ENCODE data around the gene SLC4A8.

SLC4A8 gene

DNA sequence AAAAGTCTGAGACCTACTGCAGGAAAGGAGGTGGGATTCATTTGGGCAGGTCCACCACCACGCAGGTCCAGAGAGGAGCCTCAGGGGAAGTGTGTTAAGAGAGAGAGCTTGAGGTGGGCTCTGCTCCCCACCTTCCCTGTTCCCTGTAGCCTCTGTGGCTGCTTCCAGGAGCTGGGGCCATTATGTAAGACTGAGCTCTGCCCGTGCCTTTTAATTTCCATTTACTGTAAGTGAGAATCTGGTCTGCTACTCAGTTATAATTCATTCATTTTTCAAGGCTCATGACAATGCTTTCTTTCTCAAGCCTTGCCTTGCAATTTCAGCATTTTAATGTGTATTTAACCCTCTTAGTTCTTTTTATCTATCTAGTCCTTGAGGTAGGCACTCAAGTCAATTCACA, 8.3 kb downstream of the SLC4A8 start:
- peaks cover 20% of the 10 kb centered on the region for H3K4me1 ChIP-seq (ENCODE audit: insufficient read depth, low read length)
- H3K9me3 ChIP-seq (ENCODE audit: insufficient read depth, low read depth, low read length), result no peaks in the 10 kb centered on the region
- H3K27ac ChIP-seq (ENCODE audit: low read depth, low read length), result no peak overlapping the region
- WGBS, result 67% methylated on average over 2 of the region's 2 CpGs
- no peaks in the 10 kb centered on the region for H3K27me3 ChIP-seq (ENCODE audit: insufficient read depth, low read length)
- H3K9ac ChIP-seq (ENCODE audit: low read depth, low read length), result no peak overlapping the region
- H3K36me3 ChIP-seq (ENCODE audit: insufficient read depth, low read length), result no peaks in the 10 kb centered on the region
- no peak overlapping the region for H3K4me3 ChIP-seq (ENCODE audit: low read length)

- H3K4me3 ChIP-seq (ENCODE audit: low read length), result no peak overlapping the region
- H3K4me1 ChIP-seq (ENCODE audit: insufficient read depth, low read length), result peaks cover 20% of the 10 kb centered on the region
- WGBS, result no CpG with 5 or more reads among the region's 1 CpG
- H3K9ac ChIP-seq (ENCODE audit: low read depth, low read length), result no peak overlapping the region
- H3K36me3 ChIP-seq (ENCODE audit: insufficient read depth, low read length), result no peaks in the 10 kb centered on the region
- H3K27me3 ChIP-seq (ENCODE audit: insufficient read depth, low read length), result no peaks in the 10 kb centered on the region
- H3K9me3 ChIP-seq (ENCODE audit: insufficient read depth, low read depth, low read length), result no peaks in the 10 kb centered on the region
- H3K27ac ChIP-seq (ENCODE audit: low read depth, low read length), result no peak overlapping the region; the same call in 1 of the 2 replicates
Measured at GRCh38 chr12:51434305-51434704, 9.7 kb downstream of the SLC4A8 start.

- Histone ChIP-seq H3K36me3 (ENCODE audit: insufficient read depth, low read length) (no peaks in the 10 kb centered on the region), H3K4me3 (ENCODE audit: low read length) (no peak overlapping the region), H3K27ac (ENCODE audit: low read depth, low read length) (no peak overlapping the region), H3K27me3 (ENCODE audit: insufficient read depth, low read length) (no peaks in the 10 kb centered on the region), H3K9me3 (ENCODE audit: insufficient read depth, low read depth, low read length) (no peaks in the 10 kb centered on the region), H3K9ac (ENCODE audit: low read depth, low read length) (no peak overlapping the region), H3K4me1 (ENCODE audit: insufficient read depth, low read length) (peaks cover 25% of the 10 kb centered on the region)
- 88% methylated on average over 1 of the region's 1 CpG for WGBS
Measured at GRCh38 chr12:51437431-51437830, 12.8 kb downstream of the SLC4A8 start.

DNA sequence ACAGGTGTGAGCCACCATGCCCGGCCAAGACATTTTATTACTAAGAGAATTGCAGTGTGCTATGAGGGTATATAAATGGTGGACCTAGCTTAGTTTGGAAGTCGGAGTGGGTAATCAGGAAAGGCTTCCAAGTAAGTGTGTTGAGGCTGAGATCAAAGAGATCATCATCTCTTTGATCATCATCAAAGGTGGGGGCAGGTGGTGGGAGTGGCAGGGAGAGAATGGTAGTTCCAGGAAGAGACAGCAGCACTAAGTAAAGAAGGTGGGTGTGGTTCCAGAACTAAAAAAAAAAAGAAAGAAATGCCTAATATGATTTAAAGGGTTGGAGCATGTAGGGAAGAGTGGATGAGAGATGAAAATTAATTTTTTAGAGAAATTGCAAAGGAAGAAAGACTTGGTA, 14.7 kb downstream of the SLC4A8 start:
- Histone ChIP-seq H3K4me1 (ENCODE audit: insufficient read depth, low read length) (peaks cover 13% of the 10 kb centered on the region), H3K4me3 (ENCODE audit: low read length) (no peak overlapping the region)

GRCh38 chr12:51441583-51441982, 17.0 kb downstream of the SLC4A8 start:
- Histone ChIP-seq H3K9me3 (ENCODE audit: insufficient read depth, low read depth, low read length) (no peaks in the 10 kb centered on the region), H3K27me3 (ENCODE audit: insufficient read depth, low read length) (no peaks in the 10 kb centered on the region), H3K4me3 (ENCODE audit: low read length) (no peak overlapping the region), H3K27ac (ENCODE audit: low read depth, low read length) (no peak overlapping the region), H3K36me3 (ENCODE audit: insufficient read depth, low read length) (no peaks in the 10 kb centered on the region), H3K9ac (ENCODE audit: low read depth, low read length) (no peak overlapping the region), H3K4me1 (ENCODE audit: insufficient read depth, low read length) (peaks cover 5% of the 10 kb centered on the region; the same call in 1 of the 2 replicates)
- WGBS, result 86% methylated on average over 3 of the region's 3 CpGs

More for the DNA sequence above, 14.7 kb downstream of the SLC4A8 start:
- Histone ChIP-seq H3K27me3 (ENCODE audit: insufficient read depth, low read length) (no peaks in the 10 kb centered on the region), H3K9me3 (ENCODE audit: insufficient read depth, low read depth, low read length) (no peaks in the 10 kb centered on the region), H3K36me3 (ENCODE audit: insufficient read depth, low read length) (no peaks in the 10 kb centered on the region), H3K27ac (ENCODE audit: low read depth, low read length) (no peak overlapping the region), H3K9ac (ENCODE audit: low read depth, low read length) (no peak overlapping the region)
- whole genome bisulfite sequencing, result 98% methylated on average over 2 of the region's 2 CpGs

- Histone ChIP-seq H3K9ac (ENCODE audit: low read depth, low read length) (no peak overlapping the region), H3K27ac (ENCODE audit: low read depth, low read length) (no peak overlapping the region), H3K36me3 (ENCODE audit: insufficient read depth, low read length) (no peaks in the 10 kb centered on the region), H3K9me3 (ENCODE audit: insufficient read depth, low read depth, low read length) (no peaks in the 10 kb centered on the region), H3K27me3 (ENCODE audit: insufficient read depth, low read length) (no peaks in the 10 kb centered on the region), H3K4me1 (ENCODE audit: insufficient read depth, low read length) (peaks cover 5% of the 10 kb centered on the region; the same call in 1 of the 2 replicates), H3K4me3 (ENCODE audit: low read length) (no peak overlapping the region)
- 93% methylated on average over 3 of the region's 4 CpGs for WGBS
Measured at GRCh38 chr12:51442324-51442723, 17.7 kb downstream of the SLC4A8 start.

DNA sequence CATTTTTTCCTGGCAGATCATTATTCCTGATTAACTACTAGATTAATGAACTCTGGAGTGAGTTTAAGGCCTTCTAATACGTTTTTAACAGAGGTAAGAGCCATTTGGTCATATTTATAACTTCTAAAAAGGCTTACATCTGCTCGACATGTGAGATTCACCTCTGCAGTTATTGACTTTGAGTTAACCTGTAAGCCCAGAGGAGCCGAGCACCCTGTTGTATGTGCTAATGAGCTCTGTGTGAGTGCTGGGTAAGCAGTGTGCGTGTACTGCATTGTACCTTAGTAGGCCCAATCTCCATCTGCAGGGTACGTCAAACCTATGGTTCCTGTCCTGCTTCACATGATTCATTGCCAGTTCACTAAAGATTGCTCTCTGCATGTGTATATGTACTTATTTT, 18.9 kb downstream of the SLC4A8 start:
- 88% methylated on average over 5 of the region's 5 CpGs for WGBS
- Histone ChIP-seq H3K4me3 (ENCODE audit: low read length) (no peak overlapping the region), H3K36me3 (ENCODE audit: insufficient read depth, low read length) (no peaks in the 10 kb centered on the region), H3K27ac (ENCODE audit: low read depth, low read length) (no peak overlapping the region), H3K9me3 (ENCODE audit: insufficient read depth, low read depth, low read length) (no peaks in the 10 kb centered on the region), H3K4me1 (ENCODE audit: insufficient read depth, low read length) (peaks cover 8% of the 10 kb centered on the region; the same call in 1 of the 2 replicates), H3K27me3 (ENCODE audit: insufficient read depth, low read length) (no peaks in the 10 kb centered on the region), H3K9ac (ENCODE audit: low read depth, low read length) (no peak overlapping the region)

DNA sequence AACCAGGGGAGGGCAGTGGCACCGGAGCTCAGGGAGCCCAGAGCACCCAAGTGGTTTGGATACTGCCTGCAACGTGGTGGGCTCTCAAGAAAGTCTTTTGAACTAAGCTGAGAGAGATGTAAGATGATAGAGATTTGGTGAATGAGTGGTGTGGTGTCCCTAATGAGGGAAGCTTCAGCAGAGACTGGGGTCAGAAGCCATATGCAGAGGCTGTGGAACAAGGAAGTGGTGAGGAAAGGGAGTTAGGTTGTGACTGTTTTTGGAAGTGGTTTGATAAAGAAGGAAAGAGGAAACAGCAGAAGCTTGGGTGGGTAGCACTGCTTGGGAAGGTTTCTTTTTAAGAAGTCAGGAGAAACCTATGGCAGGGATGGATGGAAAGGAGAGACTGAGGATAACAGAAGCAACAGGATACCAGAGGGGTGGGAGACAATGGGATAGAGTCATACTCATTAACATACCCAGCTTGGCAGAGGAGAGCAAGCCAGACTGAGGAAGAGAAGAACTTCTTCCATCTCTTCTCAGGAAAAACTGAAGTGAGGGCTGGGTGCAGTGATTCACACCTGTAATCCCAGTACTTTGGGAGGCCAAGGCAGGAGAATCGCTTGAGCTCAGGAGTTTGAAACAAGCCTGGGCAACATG, 24.1 kb downstream of the SLC4A8 start:
- no peak overlapping the region for H3K9ac ChIP-seq (ENCODE audit: low read depth, low read length)
- H3K27ac ChIP-seq (ENCODE audit: low read depth, low read length), result no peak overlapping the region
- no peaks in the 10 kb centered on the region for H3K36me3 ChIP-seq (ENCODE audit: insufficient read depth, low read length)
- H3K27me3 ChIP-seq (ENCODE audit: insufficient read depth, low read length), result no peaks in the 10 kb centered on the region
- peaks cover 28% of the 10 kb centered on the region for H3K4me1 ChIP-seq (ENCODE audit: insufficient read depth, low read length)
- no peaks in the 10 kb centered on the region for H3K9me3 ChIP-seq (ENCODE audit: insufficient read depth, low read depth, low read length)
- WGBS, result 79% methylated on average over 3 of the region's 3 CpGs
- H3K4me3 ChIP-seq (ENCODE audit: low read length), result no peak overlapping the region

DNA sequence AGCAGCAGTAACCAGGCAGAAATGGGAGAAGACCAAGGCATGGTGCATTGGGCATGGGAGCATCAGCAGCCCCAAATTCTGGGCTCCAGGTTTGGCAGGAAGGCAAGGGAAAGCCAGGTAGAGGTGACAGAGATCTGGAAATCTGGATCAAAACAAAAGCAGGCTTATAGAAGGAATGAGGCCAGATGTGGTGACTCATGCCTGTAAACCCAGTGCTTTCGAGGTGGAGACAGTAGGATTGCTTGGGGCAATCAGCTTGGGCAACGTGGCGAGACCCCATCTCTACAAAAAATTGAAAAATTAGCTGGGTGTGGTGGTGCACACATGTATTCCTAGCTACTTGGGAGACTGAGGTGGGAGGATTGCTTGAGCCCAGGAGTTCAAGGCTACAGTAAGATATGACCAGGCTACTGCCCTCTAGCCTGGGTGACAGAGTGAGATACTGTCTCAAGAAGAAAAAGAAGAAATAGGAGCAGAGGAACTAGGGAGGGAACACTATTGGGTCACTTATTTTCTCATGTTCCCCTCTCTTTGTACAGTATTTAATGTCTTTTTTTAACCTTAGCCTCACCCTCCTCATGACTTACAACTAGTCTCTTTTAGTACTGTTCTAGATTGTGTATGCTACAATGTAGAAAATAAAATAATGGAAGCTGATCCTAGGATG, 25.1 kb downstream of the SLC4A8 start:
- Histone ChIP-seq H3K27me3 (ENCODE audit: insufficient read depth, low read length) (no peaks in the 10 kb centered on the region), H3K27ac (ENCODE audit: low read depth, low read length) (no peak overlapping the region), H3K36me3 (ENCODE audit: insufficient read depth, low read length) (no peaks in the 10 kb centered on the region), H3K4me1 (ENCODE audit: insufficient read depth, low read length) (peaks cover 33% of the 10 kb centered on the region), H3K9ac (ENCODE audit: low read depth, low read length) (no peak overlapping the region), H3K4me3 (ENCODE audit: low read length) (no peak overlapping the region), H3K9me3 (ENCODE audit: insufficient read depth, low read depth, low read length) (no peaks in the 10 kb centered on the region)
- 92% methylated on average over 3 of the region's 3 CpGs for WGBS

GRCh38 chr12:51450333-51450732, 25.7 kb downstream of the SLC4A8 start:
- 67% methylated on average over 1 of the region's 1 CpG for WGBS

DNA sequence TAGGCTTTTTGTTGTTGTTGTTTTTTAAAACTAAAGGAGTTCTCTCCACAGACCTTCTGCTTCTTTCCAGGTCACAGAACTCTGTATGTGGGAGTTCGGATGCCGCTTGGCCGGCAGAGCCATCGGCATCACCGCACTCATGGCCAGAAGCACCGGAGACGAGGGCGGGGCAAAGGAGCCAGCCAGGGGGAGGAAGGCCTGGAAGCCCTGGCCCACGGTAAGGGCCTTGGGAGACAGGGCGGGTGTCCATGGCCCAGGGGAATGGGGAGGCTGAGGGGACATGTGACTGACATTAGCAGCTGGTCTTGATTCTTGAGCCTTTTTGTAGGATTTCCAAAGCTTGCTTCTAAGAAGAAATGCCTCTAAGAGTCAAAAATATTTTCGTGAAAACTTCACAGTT, 26.2 kb downstream of the SLC4A8 start:
- H3K4me3 ChIP-seq (ENCODE audit: low read length), result no peak overlapping the region
- H3K36me3 ChIP-seq (ENCODE audit: insufficient read depth, low read length), result no peaks in the 10 kb centered on the region
- no peaks in the 10 kb centered on the region for H3K27me3 ChIP-seq (ENCODE audit: insufficient read depth, low read length)
- H3K9me3 ChIP-seq (ENCODE audit: insufficient read depth, low read depth, low read length), result no peaks in the 10 kb centered on the region
- WGBS, result 83% methylated on average over 11 of the region's 11 CpGs
- H3K9ac ChIP-seq (ENCODE audit: low read depth, low read length), result no peak overlapping the region
- peak overlapping the region; percentile 41; the same call in 1 of the 2 replicates for H3K27ac ChIP-seq (ENCODE audit: low read depth, low read length)
- H3K4me1 ChIP-seq (ENCODE audit: insufficient read depth, low read length), result peaks cover 41% of the 10 kb centered on the region

More at GRCh38 chr12:51450333-51450732, 25.7 kb downstream of the SLC4A8 start:
- no peak overlapping the region for H3K4me3 ChIP-seq (ENCODE audit: low read length)
- no peak overlapping the region for H3K27ac ChIP-seq (ENCODE audit: low read depth, low read length)
- H3K27me3 ChIP-seq (ENCODE audit: insufficient read depth, low read length), result no peaks in the 10 kb centered on the region
- peaks cover 36% of the 10 kb centered on the region for H3K4me1 ChIP-seq (ENCODE audit: insufficient read depth, low read length)
- H3K36me3 ChIP-seq (ENCODE audit: insufficient read depth, low read length), result no peaks in the 10 kb centered on the region
- no peak overlapping the region for H3K9ac ChIP-seq (ENCODE audit: low read depth, low read length)
- H3K9me3 ChIP-seq (ENCODE audit: insufficient read depth, low read depth, low read length), result no peaks in the 10 kb centered on the region
